LNCaP clone FGC (cell line): ENCODE data around the gene ZNF879.

Experiments
- DNase-seq: peaks from one replicate; pipeline ENCODE4 v3.0.0-alpha.2; 2011; ENCODE audit warnings: low read depth
- H3K4me3 ChIP-seq: 2 replicates; pipeline ENCODE4 v1.5.1; 2011; ENCODE audit warnings: mild to moderate bottlenecking, low read depth, low read length, control low read depth
- TF ChIP-seq, protein P1 (sequence below): IDR thresholded peaks from 2 replicates; pipeline ENCODE4 v1.5.1; 2012; ENCODE audit warnings: mild to moderate bottlenecking; ENCODE audit not compliant: control insufficient read depth, insufficient read depth; ENCODE audit errors: extremely low read depth

Gene ZNF879

DNA sequence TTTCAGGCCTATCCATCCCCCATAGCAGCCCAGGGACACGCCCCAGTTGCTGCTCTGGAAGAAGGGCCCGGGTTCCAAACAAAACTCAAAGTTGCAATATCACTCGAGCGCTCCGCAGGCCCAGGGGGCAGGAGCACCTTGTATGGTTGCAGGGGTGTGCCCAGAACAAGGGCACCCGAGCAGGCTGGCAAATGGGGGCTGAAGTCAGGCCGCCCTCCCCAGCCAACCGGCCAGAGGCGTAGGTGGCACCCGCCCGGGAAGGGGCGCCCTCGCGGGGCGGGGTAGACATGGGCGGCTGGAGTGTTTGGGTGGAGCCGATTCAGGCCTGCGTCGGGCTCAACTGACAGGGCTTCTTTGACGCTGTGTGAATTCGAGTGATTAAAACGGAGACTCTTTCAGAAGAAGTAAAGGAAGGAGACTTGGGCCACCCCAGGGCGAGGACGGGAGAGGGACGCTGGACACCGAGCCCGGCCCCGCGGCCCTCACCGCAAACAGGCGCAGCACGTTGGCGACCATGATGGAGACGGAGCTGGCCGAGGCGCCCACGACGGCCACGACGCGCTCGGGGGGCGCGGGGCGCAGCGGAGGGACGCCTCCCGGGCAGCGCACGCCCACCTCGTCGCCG is 29.5 kb upstream of the ZNF879 start:
- H3K4me3 ChIP-seq = no peak overlapping the region
- TF ChIP-seq, protein P1, sequence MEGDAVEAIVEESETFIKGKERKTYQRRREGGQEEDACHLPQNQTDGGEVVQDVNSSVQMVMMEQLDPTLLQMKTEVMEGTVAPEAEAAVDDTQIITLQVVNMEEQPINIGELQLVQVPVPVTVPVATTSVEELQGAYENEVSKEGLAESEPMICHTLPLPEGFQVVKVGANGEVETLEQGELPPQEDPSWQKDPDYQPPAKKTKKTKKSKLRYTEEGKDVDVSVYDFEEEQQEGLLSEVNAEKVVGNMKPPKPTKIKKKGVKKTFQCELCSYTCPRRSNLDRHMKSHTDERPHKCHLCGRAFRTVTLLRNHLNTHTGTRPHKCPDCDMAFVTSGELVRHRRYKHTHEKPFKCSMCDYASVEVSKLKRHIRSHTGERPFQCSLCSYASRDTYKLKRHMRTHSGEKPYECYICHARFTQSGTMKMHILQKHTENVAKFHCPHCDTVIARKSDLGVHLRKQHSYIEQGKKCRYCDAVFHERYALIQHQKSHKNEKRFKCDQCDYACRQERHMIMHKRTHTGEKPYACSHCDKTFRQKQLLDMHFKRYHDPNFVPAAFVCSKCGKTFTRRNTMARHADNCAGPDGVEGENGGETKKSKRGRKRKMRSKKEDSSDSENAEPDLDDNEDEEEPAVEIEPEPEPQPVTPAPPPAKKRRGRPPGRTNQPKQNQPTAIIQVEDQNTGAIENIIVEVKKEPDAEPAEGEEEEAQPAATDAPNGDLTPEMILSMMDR = no peak
- DNase-seq = no peak

DNA sequence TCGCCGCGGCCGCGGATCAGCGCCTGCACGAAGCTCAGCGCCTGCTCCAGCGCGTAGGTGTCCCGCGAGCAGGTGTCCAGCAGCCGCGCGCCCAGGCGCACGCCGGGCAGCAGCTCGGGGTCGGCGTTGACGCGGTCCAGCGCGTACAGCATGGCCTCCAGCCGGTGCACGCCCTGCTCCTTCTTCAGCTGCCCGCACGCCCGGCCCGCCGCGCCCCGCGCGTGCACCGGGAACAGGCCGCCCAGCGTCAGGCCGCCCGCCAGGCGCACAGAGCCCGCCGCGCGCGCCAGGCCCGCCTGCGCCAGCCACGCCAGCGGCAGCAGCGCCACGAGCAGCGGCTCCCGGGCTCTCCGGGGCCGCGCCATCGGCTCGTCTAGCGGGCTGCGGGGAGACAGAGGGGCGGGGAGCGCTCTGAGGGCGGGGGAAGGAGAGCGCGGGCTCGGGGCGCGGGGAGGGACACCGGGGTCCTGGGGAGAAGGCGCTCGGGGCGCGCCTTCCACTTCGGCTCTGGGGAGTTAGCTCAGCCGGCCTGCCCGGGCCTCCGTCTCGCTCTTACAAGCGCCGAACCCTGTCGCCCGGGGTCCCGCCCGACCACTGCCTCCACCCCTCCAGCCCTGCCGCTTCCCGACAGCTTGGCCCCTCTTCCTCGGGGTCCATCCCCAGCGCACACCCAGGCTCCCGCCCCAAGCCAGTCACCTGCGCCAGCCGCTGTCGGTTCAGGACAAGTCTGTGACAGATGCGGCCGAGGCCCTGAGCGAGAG is 28.8 kb upstream of the ZNF879 start, which contains the start of gene GRM6:
Gene GRM6 (minus strand): TSS at position 741 of the 761 bp plus-strand sequence. CDS start 376 bp downstream, at position 365.
- no peak for DNase-seq
- TF ChIP-seq, protein P1 = no peak
- no peak within 1 kb of the TSS for H3K4me3 ChIP-seq

DNA sequence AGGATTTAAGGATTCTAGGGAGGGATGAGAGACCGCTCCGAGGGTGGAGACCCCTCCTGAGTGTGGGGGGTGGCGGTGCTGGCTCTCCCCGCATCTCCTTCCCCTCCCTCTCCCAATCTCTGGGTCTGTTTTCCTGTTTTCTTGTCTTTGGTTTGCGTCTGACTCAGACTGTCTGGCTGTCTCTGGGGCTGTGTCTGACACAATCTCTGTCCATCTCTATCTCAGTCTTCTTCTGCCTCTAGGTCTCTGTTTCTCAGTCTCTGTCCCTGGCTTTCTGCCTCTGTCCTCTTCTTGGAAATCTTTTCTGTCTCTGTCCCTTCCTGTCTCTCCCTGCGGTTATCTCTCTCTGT is 28.3 kb upstream of the ZNF879 start:
- TF ChIP-seq, protein P1 = no peak
- DNase-seq = no peak
- H3K4me3 ChIP-seq = no peak overlapping the region

DNA sequence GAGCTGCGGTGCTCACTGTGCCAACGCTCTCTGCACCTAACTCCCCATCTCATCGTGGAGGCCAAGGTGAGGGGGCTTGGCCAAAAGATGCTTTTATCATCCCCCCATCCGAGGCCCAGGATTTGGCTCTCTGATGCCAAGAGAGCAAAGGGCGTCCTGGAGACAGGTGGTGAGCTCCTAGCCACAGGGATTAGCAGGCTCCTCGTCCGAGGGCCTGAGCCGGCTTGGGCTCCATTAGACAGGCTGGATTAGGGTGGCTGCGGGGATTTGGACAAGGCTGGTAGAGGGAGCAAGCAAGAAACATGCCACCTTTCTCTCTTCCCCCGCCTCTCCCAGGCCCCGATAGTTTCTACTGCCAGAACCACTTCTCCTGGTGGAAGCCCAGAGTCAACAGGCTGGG is 27.4 kb upstream of the ZNF879 start:
- no peak overlapping the region for H3K4me3 ChIP-seq
- no peak for DNase-seq
- TF ChIP-seq, protein P1 = no peak

DNA sequence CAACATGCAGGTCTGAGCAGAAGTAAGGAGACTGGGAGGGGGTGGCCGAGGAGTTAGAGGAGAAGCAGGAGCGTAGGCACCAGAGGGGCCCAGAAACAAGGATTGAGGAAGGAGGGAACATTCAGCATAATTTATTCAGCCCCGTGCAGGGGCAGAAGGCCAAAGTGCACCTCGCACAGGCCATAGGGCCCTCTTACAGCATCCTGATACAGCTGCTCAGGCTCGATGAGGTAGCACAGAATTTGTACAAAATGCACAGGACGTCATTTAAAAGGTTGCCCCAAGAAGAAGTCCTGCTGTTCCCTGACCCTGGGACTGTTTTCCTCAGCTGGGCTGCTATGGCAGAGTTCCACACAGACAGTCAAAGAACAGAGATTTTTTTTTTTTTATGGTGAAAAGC is 26.4 kb upstream of the ZNF879 start:
- TF ChIP-seq, protein P1 = no peak
- no peak for DNase-seq
- no peak overlapping the region for H3K4me3 ChIP-seq

DNA sequence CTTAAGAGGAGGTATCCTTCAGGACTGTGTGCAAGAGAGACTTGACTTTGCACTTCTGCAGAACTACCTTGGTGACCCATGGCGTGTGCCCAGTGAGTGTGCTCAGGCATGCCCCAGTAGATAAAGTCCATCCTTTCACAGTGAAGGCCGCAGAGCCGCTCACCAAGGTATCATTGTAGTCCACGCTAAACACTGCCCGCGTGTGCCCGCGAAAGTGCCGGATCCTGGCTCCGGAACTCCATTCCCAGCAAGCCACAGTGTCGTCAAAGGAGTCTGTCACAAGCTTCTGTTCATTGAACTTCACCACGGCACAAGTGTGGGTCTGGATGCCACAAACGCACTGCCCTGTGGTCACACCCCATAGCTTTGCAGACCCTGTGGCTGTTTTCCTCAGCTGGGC is 25.2 kb upstream of the ZNF879 start:
- TF ChIP-seq, protein P1 = no peak
- no peak for DNase-seq
- no peak overlapping the region for H3K4me3 ChIP-seq
